Occipital lobe (tissue), 2 donors: Measurements from ENCODE around the gene SLC7A4. TPM values are rescaled to one million over a fixed set of nuclear protein-coding genes. Genes with fewer than 3 reads are reported as not detected.

ENCODE experiments used
- DNase-seq: peaks from one replicate; lab custom pipeline; 2025; lab: John Stamatoyannopoulos, UW
- total RNA-seq: library from RNA; depleted of rRNA; stranded (reverse); fragments of >200 nt; gene quantifications from one replicate; pipeline ENCODE4 v1.2.3, GENCODE V29; 2014

SLC7A4 gene
- total RNA-seq, 1 donor from 2014 or later: 1.4 TPM

DNA sequence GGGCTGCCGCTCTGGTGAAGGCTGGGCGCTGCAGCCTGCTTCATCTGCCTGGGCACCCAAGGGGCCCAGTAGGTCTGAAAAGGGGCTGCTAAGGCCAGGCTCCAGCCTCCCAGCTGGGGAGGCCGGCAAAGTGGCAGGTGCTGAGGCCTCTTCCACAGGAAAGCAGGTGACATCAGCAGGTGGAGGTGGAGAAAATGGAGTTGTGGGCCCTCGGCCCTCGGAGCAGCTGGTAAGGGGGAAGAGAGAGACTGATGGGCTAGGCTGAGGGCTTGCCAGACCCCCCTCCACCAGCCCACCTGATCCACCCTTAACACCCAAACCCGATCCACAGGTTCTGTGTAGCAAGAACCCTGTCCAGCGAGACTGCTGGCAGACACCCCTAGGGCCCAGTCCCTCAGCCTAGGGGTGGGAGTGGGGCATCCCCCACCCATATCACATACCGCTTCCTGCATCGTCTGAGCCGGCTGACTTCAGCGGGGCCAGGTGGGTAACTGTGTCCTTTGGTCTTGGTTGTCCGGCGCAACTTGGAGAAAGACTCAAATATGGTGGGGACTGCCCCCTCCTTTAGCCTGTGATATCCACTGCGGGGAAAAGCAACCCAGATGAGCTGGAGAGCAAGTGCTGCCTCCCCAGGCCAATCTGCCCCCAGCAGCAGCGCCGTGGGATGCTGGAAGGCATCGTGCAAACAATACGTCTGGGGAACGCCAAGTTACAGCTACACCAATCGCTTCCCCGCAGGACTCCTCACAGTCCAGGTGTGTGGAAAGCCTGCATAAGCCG is 32.0 kb downstream of the SLC7A4 start:
- DNase-seq: no peak

GRCh38 chr22:20999350-21000206 is 32.8 kb downstream of the SLC7A4 start:
- DNase-seq: no peak

DNA sequence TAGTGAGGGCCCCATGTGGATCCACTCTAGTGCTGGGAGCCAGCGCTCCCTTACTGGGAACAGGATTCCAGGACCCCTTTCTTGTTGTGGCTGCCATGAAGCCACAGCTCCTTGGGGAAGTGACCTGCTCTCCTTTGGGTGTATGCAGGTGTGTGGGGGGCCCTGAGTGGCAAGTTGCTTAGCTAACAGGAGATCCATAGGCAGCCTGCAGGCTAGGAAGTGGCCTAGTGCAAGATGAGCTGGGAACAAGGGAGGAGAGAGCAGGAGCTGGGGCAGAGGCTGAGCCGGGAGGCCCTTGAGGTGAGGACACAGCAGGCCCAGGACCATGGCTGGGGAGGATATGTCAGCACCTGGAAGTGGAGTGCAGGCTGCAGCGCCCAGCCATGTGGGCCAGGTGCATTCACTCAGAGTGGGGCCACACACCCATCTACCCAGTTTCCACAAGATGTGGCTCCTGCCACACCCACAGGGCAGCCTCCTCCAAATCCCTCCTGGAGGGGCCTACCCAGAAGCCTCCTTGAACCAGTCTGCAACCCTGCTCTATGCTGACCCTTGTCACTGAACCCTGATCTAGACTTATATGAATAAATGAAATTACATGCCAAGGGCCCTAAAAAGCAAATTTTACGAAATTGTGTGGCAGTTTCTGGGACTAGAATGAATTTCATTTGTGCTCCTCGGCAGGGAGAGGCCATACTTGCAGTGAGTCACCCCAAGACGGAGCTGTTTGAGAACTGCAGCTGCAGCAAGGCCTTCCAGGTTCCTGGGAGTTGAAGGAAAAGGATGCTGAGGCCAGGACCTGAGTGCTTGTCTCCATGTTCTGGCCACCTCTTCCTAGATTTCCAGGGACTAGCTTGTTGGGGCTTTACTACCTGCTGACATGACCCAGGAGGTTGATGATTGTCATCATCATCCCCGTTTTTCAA is 33.7 kb downstream of the SLC7A4 start:
- no peak for DNase-seq

GRCh38 chr22:20997536-20998257 is 34.7 kb downstream of the SLC7A4 start:
- no peak for DNase-seq

DNA sequence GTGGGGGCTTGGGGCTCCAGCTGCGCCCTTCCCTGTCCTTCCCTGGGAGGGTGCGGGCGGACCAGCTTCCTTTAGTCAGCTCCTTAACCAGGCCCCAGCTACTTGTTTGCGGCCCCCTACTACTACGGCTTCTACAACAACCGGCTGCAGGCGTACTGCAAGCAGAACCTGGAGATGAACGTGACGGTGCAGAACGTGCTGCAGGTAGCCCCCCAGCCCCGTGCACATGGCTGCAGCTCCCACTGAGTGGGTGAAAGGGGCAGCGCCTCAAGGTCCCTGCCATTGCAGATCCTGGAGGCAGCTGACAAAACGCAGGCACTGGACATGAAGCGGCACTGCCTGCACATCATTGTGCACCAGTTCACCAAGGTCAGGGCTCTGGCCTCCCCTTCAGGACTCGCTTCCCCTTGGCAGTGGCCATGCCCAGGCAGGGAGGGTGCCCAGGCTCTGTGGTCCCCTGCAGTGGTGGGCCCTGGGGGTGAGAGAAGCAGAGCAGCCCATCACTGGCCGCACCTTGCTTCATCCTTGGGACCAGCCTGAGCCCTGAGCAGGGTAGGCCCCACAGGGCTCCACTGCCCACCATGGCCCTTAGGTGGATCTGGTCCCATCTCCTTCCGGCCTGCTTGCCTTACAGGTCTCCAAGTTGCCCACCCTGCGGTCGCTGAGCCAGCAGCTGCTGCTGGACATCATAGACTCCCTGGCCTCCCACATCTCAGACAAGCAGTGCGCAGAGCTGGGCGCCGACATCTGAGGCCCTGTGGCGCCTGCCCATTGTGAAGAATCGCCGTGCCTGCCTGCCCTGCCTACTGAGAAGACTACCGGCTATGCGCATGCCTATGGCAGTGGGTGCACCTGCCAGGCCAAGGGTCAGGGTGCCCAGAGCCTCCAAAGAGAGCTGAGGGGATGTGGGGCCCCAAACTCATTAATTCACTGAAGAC is 35.5 kb downstream of the SLC7A4 start:
- no peak for DNase-seq

DNA sequence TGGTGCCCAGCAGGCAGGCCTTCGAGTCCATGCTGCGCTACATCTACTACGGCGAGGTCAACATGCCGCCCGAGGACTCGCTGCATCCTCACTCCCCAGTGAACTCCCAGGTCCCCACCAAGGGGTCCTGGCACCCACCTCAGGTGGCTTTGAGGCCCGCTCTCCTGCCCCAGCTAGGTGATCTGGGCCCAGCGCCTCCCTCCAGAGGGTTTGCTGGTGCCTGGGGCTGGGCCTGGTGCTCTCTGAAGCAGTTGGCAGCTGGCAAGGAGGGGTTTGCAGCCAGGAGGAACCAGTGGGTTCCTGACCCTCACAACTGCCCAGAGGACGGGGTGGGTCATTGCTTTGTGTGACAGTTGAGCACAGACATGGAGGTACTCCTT is 36.3 kb downstream of the SLC7A4 start:
- DNase-seq: no peak

DNA sequence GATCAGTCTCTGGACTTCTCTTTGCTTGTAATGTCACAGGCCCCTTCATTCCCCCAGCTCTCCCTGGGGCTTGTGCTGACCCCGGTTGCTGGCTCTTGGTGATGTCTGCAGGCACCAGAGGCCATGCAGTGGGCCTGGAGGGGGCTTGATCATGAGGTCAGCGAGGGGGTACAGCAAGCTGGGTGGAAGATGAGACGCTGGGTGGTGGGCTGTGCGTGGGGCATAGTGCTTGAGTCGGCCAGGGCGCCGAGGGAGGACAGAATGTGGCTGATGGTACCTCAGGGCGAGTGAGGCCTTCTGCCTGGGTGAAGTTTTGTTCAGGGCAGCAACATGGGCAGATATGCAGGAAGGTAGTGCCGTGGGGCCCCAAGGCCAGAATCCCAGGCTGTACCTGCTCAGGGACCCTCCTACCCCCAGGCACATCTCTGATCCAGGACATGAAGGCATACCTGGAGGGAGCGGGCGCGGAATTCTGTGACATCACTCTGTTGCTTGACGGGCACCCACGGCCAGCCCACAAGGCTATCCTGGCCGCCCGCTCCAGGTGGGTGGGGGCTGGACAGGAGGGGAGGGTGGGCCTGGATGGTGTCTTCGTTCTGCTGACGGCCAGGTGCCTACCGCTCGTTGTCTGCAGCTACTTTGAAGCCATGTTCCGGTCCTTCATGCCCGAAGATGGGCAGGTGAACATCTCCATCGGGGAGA is 36.9 kb downstream of the SLC7A4 start:
- DNase-seq: no peak

- DNase-seq: no peak
These were observed 37.5 kb downstream of the SLC7A4 start for GRCh38 chr22:20994902-20995241.

DNA sequence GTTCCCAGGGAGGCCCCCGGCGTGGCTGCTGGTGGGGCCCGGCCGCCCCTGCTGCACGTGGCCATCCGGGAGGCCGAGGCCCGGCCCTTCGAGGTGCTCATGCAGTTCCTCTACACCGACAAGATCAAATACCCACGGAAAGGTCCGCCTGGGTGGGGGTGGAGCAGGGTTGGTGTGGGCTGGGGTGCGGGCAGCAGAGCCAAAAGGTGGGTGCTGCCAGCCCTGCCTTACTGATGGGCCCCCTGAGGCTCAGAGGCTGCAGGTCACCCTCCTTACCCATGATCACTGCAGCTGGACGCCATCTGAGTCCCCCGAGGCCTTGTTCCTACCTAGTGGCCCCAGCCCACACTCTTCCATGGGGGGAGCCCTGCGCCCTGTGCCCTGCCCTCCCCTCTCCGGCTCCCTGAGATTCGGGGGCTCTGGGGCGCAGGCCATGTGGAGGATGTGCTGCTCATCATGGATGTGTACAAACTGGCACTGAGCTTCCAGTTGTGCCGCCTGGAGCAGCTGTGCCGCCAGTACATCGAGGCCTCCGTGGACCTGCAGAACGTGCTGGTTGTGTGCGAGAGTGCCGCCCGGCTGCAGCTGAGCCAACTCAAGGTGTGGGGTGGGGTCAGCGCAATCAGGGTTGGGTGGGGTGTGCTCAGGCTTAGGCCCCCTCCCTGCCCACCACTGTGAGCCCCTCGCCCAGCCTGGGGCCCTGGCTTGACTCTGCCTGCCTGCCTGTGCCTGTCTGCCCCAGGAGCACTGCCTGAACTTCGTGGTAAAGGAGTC is 38.0 kb downstream of the SLC7A4 start:
- no peak for DNase-seq

DNA sequence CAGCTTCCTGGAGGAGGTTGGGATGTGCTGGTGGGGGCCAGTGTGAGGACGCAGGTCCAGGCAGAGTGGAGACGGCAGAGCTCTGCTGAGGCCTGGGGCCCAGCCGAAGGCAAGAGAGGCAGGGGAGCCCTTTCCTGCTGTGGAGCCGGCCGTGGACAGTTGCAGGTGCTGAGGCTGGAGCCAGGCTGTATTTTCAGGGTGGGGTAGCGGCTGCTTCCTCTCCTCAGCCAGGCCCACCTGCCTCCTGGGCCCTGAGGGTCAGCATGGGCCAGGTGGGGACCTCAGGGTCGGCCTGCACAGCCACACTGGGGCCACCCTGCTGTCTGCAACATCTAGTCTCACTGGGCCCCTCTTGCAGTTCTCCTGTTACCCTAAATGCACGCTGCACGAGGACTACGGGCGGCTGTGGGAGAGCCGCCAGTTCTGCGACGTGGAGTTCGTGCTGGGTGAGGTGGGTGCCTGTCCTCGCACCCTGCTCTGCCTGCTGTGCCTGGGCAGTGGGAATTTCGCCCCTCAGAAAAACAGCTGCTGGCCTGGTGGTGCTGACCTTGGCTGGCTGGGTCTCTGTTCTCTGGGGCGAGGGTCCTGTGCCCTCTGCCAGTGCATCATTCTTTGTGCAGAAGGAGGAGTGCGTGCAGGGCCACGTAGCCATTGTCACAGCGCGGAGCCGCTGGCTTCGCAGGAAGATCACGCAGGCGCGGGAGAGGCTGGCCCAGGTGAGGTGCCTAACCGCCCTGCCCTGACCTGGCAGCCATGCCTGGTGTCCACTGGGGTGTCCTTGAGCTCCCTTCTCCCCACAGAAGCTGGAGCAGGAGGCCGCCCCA is 38.8 kb downstream of the SLC7A4 start:
- no peak for DNase-seq

GRCh38 chr22:20992456-20993303 is 39.7 kb downstream of the SLC7A4 start:
- no peak for DNase-seq

GRCh38 chr22:20992056-20992442 is 40.3 kb downstream of the SLC7A4 start:
- DNase-seq: no peak

GRCh38 chr22:20991252-20992055 is 40.9 kb downstream of the SLC7A4 start:
- DNase-seq: no peak

GRCh38 chr22:20990184-20991180 is 41.9 kb downstream of the SLC7A4 start:
- no peak for DNase-seq
